ENCODE data around the gene EXT2.

- no peak for TF ChIP-seq CTCF (conservative IDR thresholded peaks at IDR 0.05 in 1 of 2, IDR thresholded peaks at IDR 0.05 in 1 of 2; ENCODE audit: low read depth in 1 of 2, low read length in 2 of 2)
- TF ChIP-seq EZH2 (IDR thresholded peaks at IDR 0.05; ENCODE audit: low read length, missing control alignments), result no peak
These were observed 194.7 kb downstream of the EXT2 start for GRCh38 chr11:44290208-44290607.
